Fibroblast of lung (primary cell): Measurements from ENCODE around the gene HNF1B. TPM values are rescaled to one million over a fixed set of nuclear protein-coding genes. Genes with fewer than 3 reads are reported as not detected.

Source experiments
- DNase-seq, 2 donors: peaks; one replicate each; pipeline versions ENCODE4 v3.0.0 to v3.0.0-alpha.2; 2010; ENCODE audit warnings: low read depth in 2 of 2
- H2AFZ ChIP-seq: 2 replicates; pipeline ENCODE4 v1.5.1; 2012; ENCODE audit warnings: low read length, control low read depth, inconsistent platforms
- H3K27ac ChIP-seq: 2 replicates; pipeline ENCODE4 v1.5.1; 2011; ENCODE audit warnings: low read length, control low read depth; ENCODE audit not compliant: insufficient read depth
- H3K27me3 ChIP-seq: 2 replicates; pipeline ENCODE4 v1.5.1; 2011; ENCODE audit warnings: mild to moderate bottlenecking, low read length; ENCODE audit not compliant: control insufficient read depth, insufficient read depth
- H3K36me3 ChIP-seq: 2 replicates; pipeline ENCODE4 v1.5.1; 2011; ENCODE audit warnings: low read length; ENCODE audit not compliant: control insufficient read depth, insufficient read depth
- H3K4me1 ChIP-seq: 2 replicates; pipeline ENCODE4 v1.5.1; 2011; ENCODE audit warnings: low read length; ENCODE audit not compliant: control insufficient read depth, insufficient read depth; ENCODE audit errors: extremely low read depth
- H3K4me2 ChIP-seq: 2 replicates; pipeline ENCODE4 v1.5.1; 2011; ENCODE audit warnings: low read length, control low read depth; ENCODE audit not compliant: insufficient read depth; ENCODE audit errors: extremely low read depth
- H3K4me3 ChIP-seq, 4 experiments: fragments of 200-600 bp in 1 of 4; sonication (generic) in 1 of 4; replicated peaks in 1 of 4; 2 replicates each; pipeline ENCODE4 v1.5.1; 2011 to 2016; ENCODE audit warnings: low read length in 4 of 4, low read depth in 3 of 4, mild to moderate bottlenecking in 3 of 4, control low read depth in 2 of 4, inconsistent platforms in 1 of 4, mixed read lengths in 1 of 4; ENCODE audit not compliant: insufficient read depth in 1 of 4; ENCODE audit errors: control extremely low read depth in 1 of 4
- H3K79me2 ChIP-seq: 2 replicates; pipeline ENCODE4 v1.5.1; 2012; ENCODE audit warnings: mild to moderate bottlenecking, low read length, inconsistent platforms; ENCODE audit not compliant: control insufficient read depth, insufficient read depth
- H3K9ac ChIP-seq: 2 replicates; pipeline ENCODE4 v1.5.1; 2011; ENCODE audit warnings: mild to moderate bottlenecking, low read length, control low read depth; ENCODE audit not compliant: insufficient read depth
- H3K9me3 ChIP-seq: 2 replicates; pipeline ENCODE4 v1.5.1; 2012; ENCODE audit warnings: low read depth, low read length; ENCODE audit not compliant: control insufficient read depth, insufficient read depth
- H4K20me1 ChIP-seq: 2 replicates; pipeline ENCODE4 v1.5.1; 2011; ENCODE audit warnings: low read length; ENCODE audit not compliant: control insufficient read depth, insufficient read depth; ENCODE audit errors: extremely low read depth
- CTCF ChIP-seq, 2 donors: IDR thresholded peaks in 1 of 2; conservative IDR thresholded peaks in 1 of 2; 1 replicate in 1 of 2; 2 replicates in 1 of 2; pipeline ENCODE4 v1.5.1; 2011 to 2012; ENCODE audit warnings: low read length in 2 of 2, control low read depth in 1 of 2, inconsistent platforms in 1 of 2, low read depth in 1 of 2, mild to moderate bottlenecking in 1 of 2
- EZH2 ChIP-seq: IDR thresholded peaks from 2 replicates; pipeline ENCODE4 v1.5.1; 2012; ENCODE audit warnings: low read length, control low read depth, mild to moderate bottlenecking; ENCODE audit errors: missing control alignments
- polyA plus RNA-seq, 2 donors: library from polyadenylated mRNA; depleted of rRNA in 1 of 2; stranded (reverse) in 1 of 2; unstranded in 1 of 2; fragments of >200 nt; gene quantifications; 2 replicates each; pipeline ENCODE4 v1.2.1, GENCODE V29; 2011 to 2012; ENCODE audit warnings: missing spikeins in 1 of 2
- total RNA-seq: library from RNA; depleted of rRNA; stranded (reverse); fragments of >200 nt; gene quantifications from 2 replicates; pipeline ENCODE4 v1.2.1, GENCODE V29; 2014

The HNF1B gene
- total and polyA plus RNA-seq, 2 donors (not counting 1 experiment from before 2014, with no cell fraction given) = not detected

DNA sequence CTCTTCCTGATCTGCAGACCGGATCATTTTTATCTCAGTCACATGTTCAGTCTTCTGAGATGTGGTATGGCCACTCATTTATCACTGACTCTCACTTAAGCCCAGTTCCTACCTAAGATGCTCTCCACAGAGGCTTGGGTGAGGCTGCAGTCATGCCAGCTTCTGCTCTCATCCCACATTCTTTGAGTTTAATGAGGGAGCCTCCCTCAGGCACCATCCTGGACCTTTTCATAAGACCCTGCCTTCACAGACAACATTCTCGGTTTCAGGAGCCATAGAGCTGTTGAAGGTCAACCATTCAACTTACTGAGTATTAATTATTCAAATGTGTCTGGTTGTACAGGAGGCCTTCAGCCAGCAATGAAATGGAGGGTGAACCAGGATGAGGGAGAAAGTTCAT is 23.6 kb upstream of the HNF1B start:
- Histone ChIP-seq H3K36me3 (no peaks in the 10 kb centered on the region), H3K27me3 (peaks cover 4% of the 10 kb centered on the region), H3K9me3 (no peaks in the 10 kb centered on the region), H3K4me2 (no peak overlapping the region), H3K9ac (no peak overlapping the region), H2AFZ (no peak overlapping the region), H3K4me1 (no peaks in the 10 kb centered on the region), H3K4me3 (no peak overlapping the region), H3K79me2 (no peaks in the 10 kb centered on the region), H3K27ac (no peak overlapping the region), H4K20me1 (no peaks in the 10 kb centered on the region)
- DNase-seq = no peak
- TF ChIP-seq EZH2 = no peak
- no peak for TF ChIP-seq CTCF (conservative IDR thresholded peaks at IDR 0.05 in 1 of 2, IDR thresholded peaks at IDR 0.05 in 1 of 2; ENCODE audit: low read depth in 1 of 2, low read length in 2 of 2)

- Histone ChIP-seq H3K4me2 (no peak overlapping the region), H3K4me3 (no peak overlapping the region), H4K20me1 (no peaks in the 10 kb centered on the region), H3K79me2 (no peaks in the 10 kb centered on the region), H3K9me3 (no peaks in the 10 kb centered on the region), H3K27me3 (peaks cover 4% of the 10 kb centered on the region), H3K4me1 (no peaks in the 10 kb centered on the region), H3K27ac (no peak overlapping the region), H3K9ac (no peak overlapping the region), H3K36me3 (no peaks in the 10 kb centered on the region), H2AFZ (no peak overlapping the region)
- no peak for DNase-seq
- TF ChIP-seq CTCF (conservative IDR thresholded peaks at IDR 0.05 in 1 of 2, IDR thresholded peaks at IDR 0.05 in 1 of 2; ENCODE audit: low read depth in 1 of 2, low read length in 2 of 2) (no peak), EZH2 (no peak)
These were observed 22.1 kb upstream of the HNF1B start for GRCh38 chr17:37766971-37767370.

DNA sequence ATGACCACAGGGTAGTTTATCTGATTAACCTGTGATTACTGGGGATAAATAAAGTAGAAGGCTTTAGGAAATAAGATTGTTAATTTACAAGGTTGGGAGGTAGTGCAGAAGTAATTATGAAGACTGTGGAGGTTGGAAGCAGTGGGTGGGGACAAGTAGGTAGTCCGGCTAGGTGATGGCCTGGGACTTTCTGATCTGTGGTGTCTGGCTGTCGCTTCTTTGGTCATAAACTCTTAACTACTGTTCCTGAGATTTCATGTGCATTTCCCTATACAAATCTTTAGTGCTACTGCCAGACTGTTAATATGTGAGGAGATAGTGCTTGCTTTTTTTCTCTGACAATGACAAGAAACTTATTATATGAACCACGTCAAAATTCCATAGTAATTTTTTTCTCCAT is 19.5 kb upstream of the HNF1B start:
- Histone ChIP-seq H2AFZ (no peak overlapping the region), H3K4me2 (no peak overlapping the region), H3K9ac (no peak overlapping the region), H3K4me3 (no peak overlapping the region), H3K27me3 (peaks cover 12% of the 10 kb centered on the region), H4K20me1 (no peaks in the 10 kb centered on the region), H3K4me1 (no peaks in the 10 kb centered on the region), H3K9me3 (no peaks in the 10 kb centered on the region), H3K27ac (no peak overlapping the region), H3K79me2 (no peaks in the 10 kb centered on the region), H3K36me3 (no peaks in the 10 kb centered on the region)
- no peak for TF ChIP-seq CTCF (conservative IDR thresholded peaks at IDR 0.05 in 1 of 2, IDR thresholded peaks at IDR 0.05 in 1 of 2; ENCODE audit: low read depth in 1 of 2, low read length in 2 of 2)
- DNase-seq = no peak
